Mucosa of descending colon (tissue), 3 donors: ENCODE data around the gene MYOZ3. TPM values are rescaled to one million over a fixed set of nuclear protein-coding genes. Genes with fewer than 3 reads are reported as not detected.

Experiments
- ATAC-seq: fragments of 200-7000 bp; cut with Tn5 transposase; one replicate; pipeline ENCODE4 v1.9.1; 2020; ENCODE audit warnings: mild to moderate bottlenecking, moderate library complexity
- DNase-seq, 3 donors: peaks; one replicate each; pipeline ENCODE4 v3.0.0-alpha.2; 2020
- H3K36me3 ChIP-seq: fragments of 200-600 bp; one replicate; pipeline ENCODE4 v1.8.0; 2021; ENCODE audit warnings: low read depth, mild to moderate bottlenecking
- H3K4me1 ChIP-seq: fragments of 200-600 bp; one replicate; pipeline ENCODE4 v1.8.0; 2021; ENCODE audit warnings: low read depth, mild to moderate bottlenecking
- H3K4me3 ChIP-seq: fragments of 200-600 bp; one replicate; pipeline ENCODE4 v1.8.0; 2021; ENCODE audit warnings: mild to moderate bottlenecking
- H3K9me3 ChIP-seq: fragments of 200-600 bp; one replicate; pipeline ENCODE4 v1.8.0; 2021; ENCODE audit warnings: mild to moderate bottlenecking
- intact Hi-C, 2 donors: fragments of 100-400 bp; cut with DNase I in 1 of 2; cut with micrococcal nuclease in 1 of 2; formaldehyde crosslinking; loops; one replicate each; pipeline versions ENCODE4 v1.11.0 to v1.11.1; 2022; cut with DNase I, micrococcal nuclease
- total RNA-seq, 3 donors: library from RNA; stranded (reverse); fragmentation: NEBNext Ultra II Directional in 2 of 3; extraction: Animal tissue kit (Norgen Biotek cat#: 25700) in 2 of 3; gene quantifications; one replicate each; pipeline versions ENCODE4 v1.2.1 to v1.2.4, GENCODE V29; 2021 to 2023
- TF ChIP-seq, protein P1 (sequence below): fragments of 200-600 bp; IDR thresholded peaks from one replicate; pipeline ENCODE4 v1.8.0; 2022; ENCODE audit warnings: antibody characterized with exemption, mild to moderate bottlenecking
- donor health status: DM: no; HTN: no; CAD: no; lungs with moderate emphysema.
- donor health status: DM: no; HTN: no; CAD: no.
- donor health status: DM: no; HTN: yes; CAD: no.

MYOZ3 gene
- total RNA-seq, 3 donors from 2014 or later = 0.09 to 0.48 (median 0.35) TPM

DNA sequence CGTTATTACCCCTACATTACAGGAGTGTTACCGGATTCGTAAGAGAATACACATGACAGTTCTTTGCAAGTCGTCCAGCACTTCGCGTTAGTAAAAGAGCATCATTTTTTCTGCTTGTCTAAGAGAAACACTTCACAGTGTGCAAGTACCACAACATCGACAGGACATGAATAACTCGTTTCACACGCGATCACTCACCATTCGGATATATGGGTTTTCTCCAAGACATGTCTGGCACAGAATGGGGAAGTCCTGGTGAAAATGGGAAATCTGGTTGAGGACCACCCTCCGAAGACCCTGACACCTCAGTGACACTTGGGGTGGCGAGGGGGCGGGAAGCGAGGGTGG, 39.2 kb downstream of the MYOZ3 start:
- DNase-seq (no peak), ATAC-seq (peak; percentile 2)
- Histone ChIP-seq H3K4me1 (peaks cover 9% of the 10 kb centered on the region), H3K36me3 (no peaks in the 10 kb centered on the region), H3K4me3 (peak overlapping the region; percentile 91), H3K9me3 (no peaks in the 10 kb centered on the region)
- intact Hi-C loops = no loop called here
- TF ChIP-seq, protein P1, sequence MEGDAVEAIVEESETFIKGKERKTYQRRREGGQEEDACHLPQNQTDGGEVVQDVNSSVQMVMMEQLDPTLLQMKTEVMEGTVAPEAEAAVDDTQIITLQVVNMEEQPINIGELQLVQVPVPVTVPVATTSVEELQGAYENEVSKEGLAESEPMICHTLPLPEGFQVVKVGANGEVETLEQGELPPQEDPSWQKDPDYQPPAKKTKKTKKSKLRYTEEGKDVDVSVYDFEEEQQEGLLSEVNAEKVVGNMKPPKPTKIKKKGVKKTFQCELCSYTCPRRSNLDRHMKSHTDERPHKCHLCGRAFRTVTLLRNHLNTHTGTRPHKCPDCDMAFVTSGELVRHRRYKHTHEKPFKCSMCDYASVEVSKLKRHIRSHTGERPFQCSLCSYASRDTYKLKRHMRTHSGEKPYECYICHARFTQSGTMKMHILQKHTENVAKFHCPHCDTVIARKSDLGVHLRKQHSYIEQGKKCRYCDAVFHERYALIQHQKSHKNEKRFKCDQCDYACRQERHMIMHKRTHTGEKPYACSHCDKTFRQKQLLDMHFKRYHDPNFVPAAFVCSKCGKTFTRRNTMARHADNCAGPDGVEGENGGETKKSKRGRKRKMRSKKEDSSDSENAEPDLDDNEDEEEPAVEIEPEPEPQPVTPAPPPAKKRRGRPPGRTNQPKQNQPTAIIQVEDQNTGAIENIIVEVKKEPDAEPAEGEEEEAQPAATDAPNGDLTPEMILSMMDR = no peak

DNA sequence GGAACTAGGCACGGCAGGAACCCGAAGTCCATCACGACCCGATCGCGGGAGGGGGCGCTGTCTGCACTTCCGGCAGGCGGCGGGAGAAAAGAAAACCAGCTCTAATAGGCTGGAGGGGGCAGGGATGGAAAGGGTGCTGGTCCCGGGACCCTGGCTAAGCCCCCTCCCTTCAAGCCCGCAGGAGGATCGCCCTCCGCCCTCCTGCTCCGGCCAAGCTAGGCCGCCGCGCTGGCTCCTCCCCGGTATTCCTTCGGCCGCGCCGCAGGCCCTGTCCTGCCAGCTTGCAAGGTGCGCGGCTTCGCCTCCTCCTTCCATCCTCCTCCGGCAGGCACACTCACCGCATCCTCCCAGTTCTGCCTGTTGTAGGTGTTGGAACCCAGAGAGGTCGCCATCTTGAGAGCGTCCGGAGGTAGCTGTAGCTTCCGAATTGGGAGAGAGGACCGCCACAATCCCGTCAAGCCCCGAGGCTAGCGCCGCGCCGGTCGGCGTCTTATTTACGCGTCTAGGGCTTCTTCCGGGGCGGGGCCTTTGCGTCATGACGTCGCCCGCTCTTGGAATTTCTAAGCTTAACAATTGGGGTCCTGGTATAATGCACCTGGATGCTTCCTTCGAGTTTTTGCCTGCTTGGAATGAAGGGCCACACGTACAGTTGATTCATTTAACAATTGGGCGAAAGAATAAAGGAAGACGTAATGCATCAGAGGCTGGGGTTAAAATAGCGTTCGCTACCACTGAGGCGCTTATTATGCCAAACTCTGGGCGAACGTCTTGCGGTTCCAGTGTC, 39.7 kb downstream of the MYOZ3 start, which contains the start of gene RBM22:
Gene RBM22 (minus strand): TSS at position 469 of the 784 bp plus-strand sequence. CDS start 77 bp downstream, at position 392.
- TF ChIP-seq, protein P1 = peak; percentile 44
- peak; percentile 93 to 97 (median 96) for DNase-seq
- intact Hi-C loops = no loop called here
- no peaks in the 10 kb centered on the region for H3K9me3 ChIP-seq
- H3K36me3 ChIP-seq = no peaks in the 10 kb centered on the region
- H3K4me1 ChIP-seq = peaks cover 9% of the 10 kb centered on the region
- H3K4me3 ChIP-seq = peak within 1 kb of the TSS; percentile 91
- ATAC-seq = peak; percentile 98

DNA sequence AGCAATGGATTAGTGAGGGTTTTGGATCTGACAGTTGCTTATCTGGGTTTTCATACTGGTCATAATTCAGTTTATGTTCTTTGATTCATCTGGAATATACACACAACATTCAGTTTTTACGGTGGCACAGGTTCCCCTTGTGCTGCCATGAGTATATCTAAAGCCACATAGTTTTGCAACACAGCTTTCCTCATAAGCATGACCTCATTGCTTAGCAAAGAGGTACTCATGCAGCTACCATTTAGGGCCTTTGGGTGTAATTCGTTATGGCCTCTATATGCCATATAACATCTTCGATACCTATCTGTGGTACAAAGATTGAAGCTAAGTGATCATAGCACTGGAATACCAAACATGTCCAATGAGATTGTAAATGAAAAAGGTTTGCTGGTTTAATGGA, 42.7 kb downstream of the MYOZ3 start:
- intact Hi-C loops = no loop called here
- TF ChIP-seq, protein P1 = no peak
- peaks cover 9% of the 10 kb centered on the region for H3K4me1 ChIP-seq
- no peak overlapping the region for H3K4me3 ChIP-seq
- no peaks in the 10 kb centered on the region for H3K36me3 ChIP-seq
- ATAC-seq (peak; percentile 35), DNase-seq (no peak)
- H3K9me3 ChIP-seq = no peaks in the 10 kb centered on the region

DNA sequence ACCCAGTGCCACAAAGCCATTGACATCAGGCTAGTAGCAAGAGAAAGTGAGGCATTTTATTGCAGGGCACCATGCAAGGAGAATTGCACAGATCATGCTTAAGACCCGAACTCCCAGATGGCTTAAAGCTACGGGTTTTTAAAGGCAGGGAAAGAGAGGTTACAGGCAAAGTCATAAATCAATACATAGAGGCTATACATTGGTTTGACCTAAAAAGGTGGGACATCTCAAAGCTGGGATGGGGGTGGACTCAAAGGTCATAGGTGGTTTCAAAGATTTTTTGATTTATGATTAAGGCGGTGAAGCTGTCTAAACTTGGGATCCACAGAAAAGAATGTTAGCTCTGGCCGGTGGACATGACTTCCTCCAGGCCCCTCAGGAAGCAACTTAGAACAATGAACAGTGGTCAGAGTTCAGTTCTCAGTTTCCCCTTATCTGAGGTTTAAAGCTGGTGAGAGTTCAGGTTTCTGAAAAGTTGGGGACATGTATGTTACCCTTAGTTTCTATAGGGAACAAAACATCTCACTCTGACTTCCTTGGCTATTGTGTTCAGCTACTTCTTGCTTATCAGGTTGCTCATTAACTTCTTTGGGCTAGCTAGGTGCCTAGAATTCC, 45.8 kb downstream of the MYOZ3 start:
- TF ChIP-seq, protein P1 = no peak
- intact Hi-C loops = no loop called here
- DNase-seq = no peak
- Histone ChIP-seq H3K9me3 (no peaks in the 10 kb centered on the region), H3K36me3 (no peaks in the 10 kb centered on the region), H3K4me1 (no peaks in the 10 kb centered on the region), H3K4me3 (no peak overlapping the region)
- ATAC-seq = no peak

DNA sequence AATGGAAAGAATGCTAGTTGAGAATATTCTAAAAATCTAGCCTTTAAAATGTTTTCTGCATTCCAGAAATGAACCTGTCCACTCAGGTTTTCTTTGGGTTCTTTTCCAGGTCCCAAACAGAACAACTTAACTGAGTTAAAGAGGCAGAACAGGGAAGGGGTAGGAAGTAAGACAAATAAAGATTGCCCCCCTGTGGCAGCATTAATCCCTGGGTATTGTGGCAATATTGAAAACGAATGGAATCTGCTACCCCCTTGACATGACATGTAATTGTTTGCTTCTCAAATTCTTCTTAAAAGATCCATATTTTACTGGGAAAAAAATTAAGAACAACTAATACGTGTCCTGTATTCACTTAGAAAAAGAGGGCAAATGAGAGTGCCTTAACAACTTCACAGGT, 49.1 kb downstream of the MYOZ3 start:
- Histone ChIP-seq H3K36me3 (peaks cover 10% of the 10 kb centered on the region), H3K4me1 (no peaks in the 10 kb centered on the region), H3K4me3 (no peak overlapping the region), H3K9me3 (no peaks in the 10 kb centered on the region)
- intact Hi-C loops = no loop called here
- peak in 1 of 3 donors; percentile 10 for DNase-seq
- TF ChIP-seq, protein P1 = no peak
- no peak for ATAC-seq
